Astrocyte (in vitro differentiated cells and primary cell): ENCODE data around the gene STK17A.
A peak's percentile ranks its signal among the peaks of the same experiment; 100 is the strongest.

Experiments used
- CTCF ChIP-seq: IDR thresholded peaks from 2 replicates; pipeline ENCODE4 v1.5.1; 2011; ENCODE audit warnings: low read depth, mild to moderate bottlenecking, inconsistent platforms, low read length, moderate library complexity; ENCODE audit not compliant: insufficient read depth
- EZH2 ChIP-seq: IDR thresholded peaks from 2 replicates; pipeline ENCODE4 v1.6.1; 2012; ENCODE audit warnings: mild to moderate bottlenecking, low read length, inconsistent platforms; ENCODE audit not compliant: insufficient read depth

GRCh38 chr7:43582503-43583423 is at the start of gene STK17A:
- peak; percentile 89 for TF ChIP-seq CTCF
- TF ChIP-seq EZH2: no peak
